ENCODE results near the gene HMGN5.

The HMGN5 gene

DNA sequence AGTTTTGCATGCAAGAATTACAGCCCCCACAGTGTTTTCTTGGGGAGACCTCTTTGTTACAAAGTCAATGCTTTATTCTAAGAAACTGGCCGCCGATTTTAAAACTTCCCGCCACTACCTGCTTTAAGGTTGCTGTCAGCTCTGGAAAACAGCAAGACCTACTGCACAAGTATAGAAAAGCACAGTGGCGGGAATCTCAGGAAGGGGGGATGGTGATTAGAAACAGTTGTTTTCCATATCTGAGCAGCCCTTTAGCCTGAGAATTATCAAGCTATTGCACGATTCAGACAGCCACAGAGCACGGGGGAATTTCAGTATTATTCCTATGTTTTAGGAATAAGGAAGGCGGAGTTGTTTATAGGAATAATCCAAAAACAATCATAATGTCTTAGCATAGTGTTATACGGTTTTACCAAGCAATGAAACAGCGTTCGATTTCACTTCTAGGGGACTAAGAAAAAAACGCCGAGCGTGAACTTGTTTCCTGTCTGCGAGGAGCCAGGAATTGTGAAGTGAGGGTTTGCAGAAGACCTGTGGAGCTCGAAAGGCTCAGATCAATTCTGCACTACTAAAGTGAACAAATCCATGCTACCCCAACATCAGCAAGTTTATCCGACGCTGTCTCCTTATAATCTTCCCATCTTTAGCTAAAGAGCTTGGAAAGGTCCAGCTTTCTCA is 81.3 kb downstream of the HMGN5 start:
- no peak for DNase-seq (ENCODE audit: low read depth)

DNA sequence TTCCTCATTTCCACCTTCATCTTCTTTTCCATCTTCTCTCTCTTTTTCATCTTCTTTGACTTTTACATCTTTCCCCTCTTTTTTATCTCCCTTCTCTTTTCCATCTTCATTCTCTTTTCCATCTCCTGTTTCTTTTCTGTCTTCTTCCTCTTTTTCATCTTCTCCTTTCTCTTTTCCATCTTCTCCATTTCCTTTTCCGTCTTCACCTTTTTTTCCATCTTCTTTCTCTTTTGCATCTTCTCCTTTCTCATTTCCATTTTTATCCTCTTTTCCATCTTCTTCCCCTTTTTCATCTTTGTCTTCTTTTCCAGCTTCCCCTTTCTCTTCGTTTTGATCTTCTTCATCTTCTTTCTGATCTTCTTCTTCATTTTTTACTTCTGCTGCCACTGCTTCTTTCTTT is 87.0 kb downstream of the HMGN5 start:
- no peak for DNase-seq (ENCODE audit: low read depth)

DNA sequence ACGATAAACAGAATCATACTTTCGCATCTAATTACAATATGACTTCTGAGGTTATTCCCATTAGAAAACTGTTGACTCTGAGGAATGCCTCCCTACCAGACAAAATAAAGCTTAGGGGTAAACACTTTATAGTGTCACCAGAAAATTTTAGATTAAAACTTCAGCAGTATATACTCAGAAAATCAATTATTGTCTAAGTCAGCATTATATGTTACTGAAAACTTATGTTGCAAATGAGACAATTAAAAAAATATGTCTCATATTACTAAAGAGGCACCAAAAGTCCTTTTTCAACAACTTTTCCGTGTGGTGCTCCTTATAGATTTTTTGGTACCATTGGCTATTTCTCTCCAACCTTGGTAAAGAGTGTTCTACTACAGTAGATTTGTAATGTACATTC is 91.4 kb downstream of the HMGN5 start:
- DNase-seq (ENCODE audit: low read depth) = no peak

DNA sequence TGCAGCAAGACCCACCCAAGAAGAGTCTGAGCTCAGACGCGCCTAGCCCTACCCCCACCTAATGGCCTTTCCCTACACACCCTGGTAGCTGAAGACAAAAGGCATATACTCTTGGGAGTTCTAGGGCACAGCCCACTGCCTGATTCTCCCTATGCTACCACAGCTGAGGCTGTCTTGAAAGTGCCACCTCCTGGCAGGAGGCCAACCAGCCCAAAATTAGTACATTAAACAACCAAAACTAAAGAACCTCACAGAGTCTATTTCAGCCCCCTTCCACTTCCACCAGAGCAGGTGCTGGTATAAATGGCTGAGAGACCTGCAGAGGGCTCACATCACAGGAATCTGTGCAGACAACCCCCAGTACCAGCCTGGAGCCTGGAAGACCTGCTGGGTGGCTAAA is 119.1 kb downstream of the HMGN5 start:
- no peak for DNase-seq (ENCODE audit: low read depth)
